Loucy (cell line): Measurements from ENCODE around the gene SYNGR3.

Experiments
- H2AFZ ChIP-seq: fragments of 200-600 bp; sonication (generic); 2 replicates; pipeline ENCODE4 v1.6.0; 2016; ENCODE audit warnings: antibody characterized with exemption, mild to moderate bottlenecking, low read length, moderate library complexity
- H3F3A ChIP-seq: fragments of 200-600 bp; 2 replicates; pipeline ENCODE4 v1.6.0; 2016; ENCODE audit warnings: antibody characterized with exemption, low read depth, mild to moderate bottlenecking
- H3K27me3 ChIP-seq: fragments of 200-600 bp; sonication (generic); 2 replicates; pipeline ENCODE4 v1.6.1; 2014; ENCODE audit warnings: low read length, mild to moderate bottlenecking; ENCODE audit not compliant: insufficient read depth, poor library complexity, severe bottlenecking
- H3K36me3 ChIP-seq: fragments of 200-600 bp; sonication (generic); 2 replicates; pipeline ENCODE4 v1.6.1; 2016; ENCODE audit warnings: low read length; ENCODE audit not compliant: insufficient read depth
- H3K4me1 ChIP-seq: fragments of 200-600 bp; sonication (generic); 2 replicates; pipeline ENCODE4 v1.5.1; 2014; ENCODE audit warnings: low read length, mild to moderate bottlenecking; ENCODE audit not compliant: insufficient read depth, poor library complexity, severe bottlenecking
- H3K4me2 ChIP-seq: fragments of 200-600 bp; sonication (generic); 2 replicates; pipeline ENCODE4 v1.6.0; 2014; ENCODE audit warnings: antibody characterized with exemption, low read length, low read depth, mild to moderate bottlenecking; ENCODE audit not compliant: poor library complexity, severe bottlenecking
- H3K4me3 ChIP-seq: fragments of 200-600 bp; sonication (generic); 2 replicates; pipeline ENCODE4 v1.5.1; 2014; ENCODE audit warnings: low read length, mild to moderate bottlenecking, mixed read lengths; ENCODE audit not compliant: poor library complexity, severe bottlenecking
- H3K79me2 ChIP-seq: fragments of 200-600 bp; sonication (generic); 2 replicates; pipeline ENCODE4 v1.6.1; 2014; ENCODE audit warnings: low read length; ENCODE audit not compliant: insufficient read depth
- H3K9ac ChIP-seq: fragments of 200-600 bp; sonication (generic); 2 replicates; pipeline ENCODE4 v1.6.0; 2014; ENCODE audit warnings: mild to moderate bottlenecking, low read depth, low read length, moderate library complexity; ENCODE audit not compliant: poor library complexity, severe bottlenecking
- H3K9me2 ChIP-seq: fragments of 200-600 bp; sonication (generic); replicated peaks from 2 replicates; pipeline ENCODE4 v1.6.1; 2016; ENCODE audit warnings: low read depth, low read length, mixed read lengths
- H3K9me3 ChIP-seq: fragments of 200-600 bp; sonication (generic); 2 replicates; pipeline ENCODE4 v1.6.1; 2014; ENCODE audit warnings: mild to moderate bottlenecking, antibody characterized with exemption, low read length, low read depth; ENCODE audit not compliant: insufficient read depth
- H4K20me1 ChIP-seq: fragments of 200-600 bp; sonication (generic); 2 replicates; pipeline ENCODE4 v1.6.0; 2014; ENCODE audit warnings: antibody characterized with exemption, low read length, mild to moderate bottlenecking; ENCODE audit not compliant: insufficient read depth, poor library complexity, severe bottlenecking
- EZH2phosphoT487 ChIP-seq: fragments of 200-600 bp; IDR thresholded peaks from 2 replicates; pipeline ENCODE4 v1.6.1; 2018; ENCODE audit warnings: antibody characterized with exemption, mild to moderate bottlenecking, moderate library complexity, borderline replicate concordance
- TF ChIP-seq, protein P1 (sequence below): fragments of 200-600 bp; sonication (generic); conservative IDR thresholded peaks from 2 replicates; pipeline ENCODE4 v1.5.1; 2014; ENCODE audit warnings: mild to moderate bottlenecking, antibody characterized with exemption, low read length

SYNGR3 gene

DNA sequence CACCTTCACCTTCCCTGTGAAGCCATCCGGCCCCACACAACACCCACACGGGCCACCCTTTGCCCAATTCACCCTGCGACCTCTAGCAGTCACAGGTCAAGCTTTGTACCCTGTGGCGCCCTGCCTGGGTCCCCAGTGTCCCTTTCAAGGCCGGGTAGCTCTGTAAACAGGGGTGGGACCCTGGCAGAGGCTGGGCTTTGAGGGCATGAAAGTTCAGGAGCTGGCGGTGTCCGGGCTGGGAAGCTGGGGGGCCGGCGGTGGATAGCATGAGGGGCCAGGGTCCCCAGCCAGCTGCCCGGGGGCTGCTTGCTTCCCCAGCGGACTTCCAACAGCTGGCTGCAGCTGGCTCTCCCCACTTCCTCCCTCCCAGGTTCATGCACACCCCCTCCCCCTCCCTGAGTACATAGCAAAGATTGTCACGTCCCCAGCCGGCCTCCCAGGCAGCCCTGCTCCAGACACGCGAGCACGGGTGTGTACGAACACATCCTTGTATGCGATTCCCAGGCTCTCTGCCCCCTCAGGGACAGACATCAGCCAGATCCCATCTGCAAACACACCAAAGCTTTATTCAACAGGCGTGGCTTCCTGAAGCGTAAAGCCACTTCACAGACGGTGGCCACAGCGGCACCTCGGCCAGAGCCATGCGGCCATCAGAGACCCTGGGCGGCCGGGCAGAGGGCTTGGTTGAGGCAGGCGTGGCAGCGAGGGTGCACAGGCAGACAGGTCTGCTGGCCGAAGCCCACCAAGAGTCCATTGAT is 49.7 kb downstream of the SYNGR3 start:
- Histone ChIP-seq H4K20me1 (no peaks in the 10 kb centered on the region), H3K4me3 (no peak overlapping the region), H3K27me3 (no peaks in the 10 kb centered on the region), H3K9me2 (no peaks in the 10 kb centered on the region), H3F3A (no peaks in the 10 kb centered on the region), H3K9me3 (no peaks in the 10 kb centered on the region), H3K79me2 (no peaks in the 10 kb centered on the region), H2AFZ (no peak overlapping the region), H3K4me1 (no peaks in the 10 kb centered on the region), H3K4me2 (no peak overlapping the region), H3K9ac (no peak overlapping the region), H3K36me3 (no peaks in the 10 kb centered on the region)
- TF ChIP-seq, protein P1, sequence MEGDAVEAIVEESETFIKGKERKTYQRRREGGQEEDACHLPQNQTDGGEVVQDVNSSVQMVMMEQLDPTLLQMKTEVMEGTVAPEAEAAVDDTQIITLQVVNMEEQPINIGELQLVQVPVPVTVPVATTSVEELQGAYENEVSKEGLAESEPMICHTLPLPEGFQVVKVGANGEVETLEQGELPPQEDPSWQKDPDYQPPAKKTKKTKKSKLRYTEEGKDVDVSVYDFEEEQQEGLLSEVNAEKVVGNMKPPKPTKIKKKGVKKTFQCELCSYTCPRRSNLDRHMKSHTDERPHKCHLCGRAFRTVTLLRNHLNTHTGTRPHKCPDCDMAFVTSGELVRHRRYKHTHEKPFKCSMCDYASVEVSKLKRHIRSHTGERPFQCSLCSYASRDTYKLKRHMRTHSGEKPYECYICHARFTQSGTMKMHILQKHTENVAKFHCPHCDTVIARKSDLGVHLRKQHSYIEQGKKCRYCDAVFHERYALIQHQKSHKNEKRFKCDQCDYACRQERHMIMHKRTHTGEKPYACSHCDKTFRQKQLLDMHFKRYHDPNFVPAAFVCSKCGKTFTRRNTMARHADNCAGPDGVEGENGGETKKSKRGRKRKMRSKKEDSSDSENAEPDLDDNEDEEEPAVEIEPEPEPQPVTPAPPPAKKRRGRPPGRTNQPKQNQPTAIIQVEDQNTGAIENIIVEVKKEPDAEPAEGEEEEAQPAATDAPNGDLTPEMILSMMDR: no peak
- TF ChIP-seq EZH2phosphoT487: no peak

DNA sequence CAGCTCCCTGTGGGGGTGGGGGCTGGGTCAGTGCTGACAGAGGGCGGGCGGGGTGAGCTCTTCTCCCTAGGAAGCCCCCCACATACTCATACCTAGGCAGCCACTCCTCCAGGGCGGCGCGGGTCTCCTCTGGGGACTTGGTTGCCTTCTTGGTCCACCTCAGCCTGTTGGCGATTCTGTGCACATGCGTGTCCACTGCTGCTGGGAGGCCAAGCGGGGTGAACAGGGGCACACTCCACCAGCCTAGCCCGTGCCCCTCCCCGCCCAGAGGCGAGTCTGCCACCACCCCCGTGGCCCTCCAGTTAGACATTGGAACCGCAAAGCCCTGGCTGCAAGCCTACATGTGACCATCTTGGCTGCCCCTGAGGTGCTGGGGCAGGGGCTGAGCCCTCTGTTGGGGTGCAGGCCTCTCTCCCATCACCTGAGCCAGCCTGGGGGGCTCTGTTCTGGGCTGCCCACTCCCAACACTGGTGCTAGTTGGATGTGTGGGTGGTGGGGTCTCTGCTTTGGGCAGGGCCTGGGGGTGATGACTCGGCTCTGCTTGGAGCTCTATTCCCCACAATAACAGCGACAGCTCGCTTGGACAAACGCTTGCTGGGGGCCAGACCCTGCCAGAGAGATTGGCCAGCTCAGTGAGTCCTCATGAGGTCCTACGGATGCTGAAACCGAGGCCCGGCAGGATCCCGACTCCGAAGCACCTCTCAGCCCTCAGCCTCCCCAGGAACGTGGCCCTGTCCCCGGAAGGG is 50.4 kb downstream of the SYNGR3 start:
- H3K4me3 ChIP-seq: no peak overlapping the region
- H3K27me3 ChIP-seq: no peaks in the 10 kb centered on the region
- no peak overlapping the region for H3K4me2 ChIP-seq
- H3K4me1 ChIP-seq: no peaks in the 10 kb centered on the region
- no peak overlapping the region for H3K9ac ChIP-seq
- no peaks in the 10 kb centered on the region for H3F3A ChIP-seq
- no peaks in the 10 kb centered on the region for H3K9me2 ChIP-seq
- no peak overlapping the region for H2AFZ ChIP-seq
- no peaks in the 10 kb centered on the region for H3K79me2 ChIP-seq
- H3K9me3 ChIP-seq: no peaks in the 10 kb centered on the region
- no peak for TF ChIP-seq EZH2phosphoT487
- TF ChIP-seq, protein P1: no peak
- no peaks in the 10 kb centered on the region for H3K36me3 ChIP-seq
- no peaks in the 10 kb centered on the region for H4K20me1 ChIP-seq

DNA sequence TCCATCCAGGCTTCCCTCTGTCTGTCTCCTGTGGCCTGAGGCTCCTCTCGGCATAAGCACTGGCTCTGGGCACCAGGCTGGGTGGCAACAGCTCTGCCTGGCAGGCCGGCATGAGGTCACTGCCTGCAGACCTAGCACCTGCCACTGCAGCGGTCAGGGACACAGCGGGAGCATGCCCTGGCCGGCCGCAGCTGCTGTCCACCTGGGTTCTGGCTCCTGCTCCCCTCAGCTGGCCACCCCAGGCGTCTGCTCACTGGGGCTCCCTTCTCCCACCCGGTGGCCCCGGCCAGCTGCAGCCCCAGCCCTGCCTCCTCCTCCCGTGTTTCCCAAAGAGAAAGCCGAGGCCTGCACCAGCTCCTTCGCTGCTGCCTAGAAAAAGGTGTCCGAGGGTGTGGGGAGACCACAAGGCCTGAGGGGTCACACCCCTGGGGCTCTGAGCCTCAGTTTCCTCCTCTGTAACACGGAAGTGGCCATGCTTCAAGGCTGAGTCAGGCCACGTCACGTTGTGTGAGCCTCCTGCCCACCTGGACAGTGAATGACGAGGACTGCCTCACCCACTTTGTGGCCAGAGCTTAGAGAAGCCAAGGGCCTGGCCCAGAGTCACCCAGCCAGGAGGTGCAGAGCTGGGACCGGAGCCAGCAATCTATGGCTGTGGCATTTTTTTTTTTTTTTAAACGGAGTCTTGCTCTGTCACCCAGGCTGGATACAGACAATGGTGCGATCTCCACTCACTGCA is 51.2 kb downstream of the SYNGR3 start:
- Histone ChIP-seq H4K20me1 (no peaks in the 10 kb centered on the region), H3K9ac (no peak overlapping the region), H2AFZ (no peak overlapping the region), H3K36me3 (no peaks in the 10 kb centered on the region), H3K4me1 (no peaks in the 10 kb centered on the region), H3K9me2 (no peaks in the 10 kb centered on the region), H3K9me3 (no peaks in the 10 kb centered on the region), H3K79me2 (no peaks in the 10 kb centered on the region), H3F3A (no peaks in the 10 kb centered on the region), H3K4me2 (no peak overlapping the region), H3K27me3 (no peaks in the 10 kb centered on the region), H3K4me3 (no peak overlapping the region)
- TF ChIP-seq, protein P1: no peak
- TF ChIP-seq EZH2phosphoT487: no peak
